ENCODE measurements around the gene HOOK2. TPM values are rescaled to one million over a fixed set of nuclear protein-coding genes. Genes with fewer than 3 reads are reported as not detected.
"Not testable (repeated sequence)": the region's sequence is repeated elsewhere in the genome, so short reads cannot be mapped to it uniquely, and the experiment has no call there.

Gene HOOK2
- total RNA-seq, result 23.2 TPM

- peak; percentile 43 for ATAC-seq
- DNase-seq (ENCODE audit: low spot score), result peak; percentile 89
Observed at GRCh38 chr19:12774588-12775555, at the start of gene HOOK2. Gene HOOK2 (minus strand): TSS chr19:12775552. CDS start chr19:12775449, 103 bp downstream.

GRCh38 chr19:12821761-12822160 lies 46.4 kb upstream of the HOOK2 start:
- ATAC-seq (no peak), DNase-seq (ENCODE audit: low spot score) (no peak)

GRCh38 chr19:12817810-12818209 lies 42.5 kb upstream of the HOOK2 start:
- not testable (repeated sequence) for DNase-seq (ENCODE audit: low spot score); ATAC-seq

- not testable (repeated sequence) for ATAC-seq; DNase-seq (ENCODE audit: low spot score)
Observed at GRCh38 chr19:12817188-12817587, 41.8 kb upstream of the HOOK2 start.

- ATAC-seq (no peak), DNase-seq (ENCODE audit: low spot score) (no peak)
Observed at GRCh38 chr19:12815088-12815487, 39.7 kb upstream of the HOOK2 start.

- ATAC-seq, result peak; percentile 83
Observed at GRCh38 chr19:12806242-12807081, 31.1 kb upstream of the HOOK2 start, which contains the start of gene RNASEH2A. Gene RNASEH2A (plus strand): TSS chr19:12806584. CDS start chr19:12806674, 90 bp downstream.

GRCh38 chr19:12804051-12804450 lies 28.7 kb upstream of the HOOK2 start:
- ATAC-seq (no peak), DNase-seq (ENCODE audit: low spot score) (no peak)

More at GRCh38 chr19:12806242-12807081, 31.1 kb upstream of the HOOK2 start, which contains the start of gene RNASEH2A:
- peak; percentile 90 for DNase-seq (ENCODE audit: low spot score)

- DNase-seq (ENCODE audit: low spot score) (no peak), ATAC-seq (peak; percentile 52)
Observed at GRCh38 chr19:12802267-12803106, 27.1 kb upstream of the HOOK2 start.

- DNase-seq (ENCODE audit: low spot score) (peak; percentile 88), ATAC-seq (peak; percentile 92)
Observed at GRCh38 chr19:12801466-12802266, 26.3 kb upstream of the HOOK2 start, which contains the start of the genes PRDX2 and THSD8. Gene PRDX2 (minus strand): TSS chr19:12801800. CDS start chr19:12801261, 539 bp downstream. Gene THSD8 (plus strand): TSS chr19:12802069. CDS start chr19:12802072, 3 bp downstream.

GRCh38 chr19:12800923-12801465 lies 25.6 kb upstream of the HOOK2 start:
- ATAC-seq (peak; percentile 19), DNase-seq (ENCODE audit: low spot score) (no peak)

- DNase-seq (ENCODE audit: low spot score) (no peak), ATAC-seq (no peak)
Observed at GRCh38 chr19:12800466-12800770, 25.1 kb upstream of the HOOK2 start.

- no peak for DNase-seq (ENCODE audit: low spot score)
- ATAC-seq, result no peak
Observed at GRCh38 chr19:12799742-12800465, 24.6 kb upstream of the HOOK2 start.

GRCh38 chr19:12797607-12798006 lies 22.3 kb upstream of the HOOK2 start:
- not testable (repeated sequence) for ATAC-seq; DNase-seq (ENCODE audit: low spot score)

- DNase-seq (ENCODE audit: low spot score) (no peak), ATAC-seq (no peak)
Observed at GRCh38 chr19:12797141-12797587, 21.8 kb upstream of the HOOK2 start.

GRCh38 chr19:12796146-12797071 lies 21.1 kb upstream of the HOOK2 start:
- peak; percentile 45 for ATAC-seq
- peak; percentile 76 for DNase-seq (ENCODE audit: low spot score)

- ATAC-seq (no peak), DNase-seq (ENCODE audit: low spot score) (no peak)
Observed at GRCh38 chr19:12794971-12795381, 19.6 kb upstream of the HOOK2 start.
